ENCODE results near the gene TMEM89.
A peak's percentile ranks its signal among the peaks of the same experiment; 100 is the strongest.

The TMEM89 gene

GRCh38 chr3:48634661-48635221 is 13.2 kb upstream of the TMEM89 start:
- peak overlapping the region; percentile 81 for H3K4me3 ChIP-seq (ENCODE audit: low read depth, low read length)
- peak; percentile 52 for DNase-seq (ENCODE audit: low read depth, low spot score)
- TF ChIP-seq CTCF (IDR thresholded peaks at IDR 0.05; ENCODE audit: low read depth, low read length): no peak
- in situ Hi-C loops (cut with HindIII; ENCODE audit: low sequenced_read_pairs): no loop called here

GRCh38 chr3:48633743-48634142 is 12.2 kb upstream of the TMEM89 start:
- in situ Hi-C loops (cut with HindIII; ENCODE audit: low sequenced_read_pairs): no loop called here
- no peak for TF ChIP-seq CTCF (IDR thresholded peaks at IDR 0.05; ENCODE audit: low read depth, low read length)
- no peak for DNase-seq (ENCODE audit: low read depth, low spot score)
- H3K4me3 ChIP-seq (ENCODE audit: low read depth, low read length): no peak overlapping the region

- DNase-seq (ENCODE audit: low read depth, low spot score): no peak
- in situ Hi-C loops (cut with HindIII; ENCODE audit: low sequenced_read_pairs): no loop called here
- TF ChIP-seq CTCF (IDR thresholded peaks at IDR 0.05; ENCODE audit: low read depth, low read length): no peak
- no peak overlapping the region for H3K4me3 ChIP-seq (ENCODE audit: low read depth, low read length)
Measured at GRCh38 chr3:48633256-48633655, 11.7 kb upstream of the TMEM89 start.

- in situ Hi-C loops (cut with HindIII; ENCODE audit: low sequenced_read_pairs): no loop called here
- no peak for TF ChIP-seq CTCF (IDR thresholded peaks at IDR 0.05; ENCODE audit: low read depth, low read length)
- DNase-seq (ENCODE audit: low read depth, low spot score): no peak
- H3K4me3 ChIP-seq (ENCODE audit: low read depth, low read length): no peak overlapping the region
Measured at GRCh38 chr3:48631516-48632448, 10.2 kb upstream of the TMEM89 start.

GRCh38 chr3:48630833-48631232 is 9.3 kb upstream of the TMEM89 start:
- no peak overlapping the region for H3K4me3 ChIP-seq (ENCODE audit: low read depth, low read length)
- TF ChIP-seq CTCF (IDR thresholded peaks at IDR 0.05; ENCODE audit: low read depth, low read length): no peak
- in situ Hi-C loops (cut with HindIII; ENCODE audit: low sequenced_read_pairs): no loop called here
- DNase-seq (ENCODE audit: low read depth, low spot score): no peak

- H3K4me3 ChIP-seq (ENCODE audit: low read depth, low read length): no peak overlapping the region
- DNase-seq (ENCODE audit: low read depth, low spot score): no peak
- no peak for TF ChIP-seq CTCF (IDR thresholded peaks at IDR 0.05; ENCODE audit: low read depth, low read length)
- in situ Hi-C loops (cut with HindIII; ENCODE audit: low sequenced_read_pairs): no loop called here
Measured at GRCh38 chr3:48630407-48630806, 8.8 kb upstream of the TMEM89 start.

Data from astrocyte of the spinal cord (primary cell).